Measurements from ENCODE around the gene FBXO4. TPM values are rescaled to one million over a fixed set of nuclear protein-coding genes. Genes with fewer than 3 reads are reported as not detected.

The FBXO4 gene
- total and polyA plus RNA-seq, 2 of the 8 experiments (the other 6 are each of a cell fraction or from before 2014, with no cell fraction given): 0.60 to 0.88 TPM

DNA sequence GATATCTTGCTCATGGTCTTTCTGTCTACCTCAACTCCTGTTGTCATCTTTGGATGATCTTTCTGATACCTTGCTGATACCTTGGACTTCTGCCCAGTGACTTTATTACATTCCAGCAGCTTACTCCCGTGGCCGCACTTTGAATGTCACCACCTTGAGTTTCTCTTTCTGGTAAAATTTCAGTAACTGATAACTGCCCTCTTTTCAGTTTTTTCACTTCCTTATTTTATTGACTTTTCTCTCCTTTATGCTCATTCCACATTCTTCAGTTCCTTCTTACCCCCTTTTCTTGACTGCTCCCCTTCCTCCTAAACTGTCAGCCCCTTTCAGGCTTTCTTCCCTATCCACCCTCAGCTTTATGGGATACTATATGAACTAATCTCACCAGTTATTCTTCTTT is 7.0 kb upstream of the FBXO4 start:
- no peak for FAIRE-seq
- POLR2A ChIA-PET (ENCODE audit: partially characterized antibody): interaction anchor here (1.5 kb wide), 1 partner anchor 14 kb away, joined by 4 read pairs; the partner anchor contains the start of gene RIMOC1
- TF ChIP-seq GTF2F1 (IDR thresholded peaks at IDR 0.05; ENCODE audit: borderline replicate concordance, low read depth, low read length): no peak
- no peak for TF ChIP-seq SUZ12 (IDR thresholded peaks at IDR 0.05; ENCODE audit: low read length)
- TF ChIP-seq POLR2AphosphoS5 (IDR thresholded peaks at IDR 0.05; ENCODE audit: low read depth, low read length): no peak
- TF ChIP-seq POU5F1 (IDR thresholded peaks at IDR 0.05; ENCODE audit: low read depth, low read length): no peak
- no peak for TF ChIP-seq SIX5 (IDR thresholded peaks at IDR 0.05; ENCODE audit: low read depth, low read length)
- no peak for TF ChIP-seq CREB1 (IDR thresholded peaks at IDR 0.05)
- TF ChIP-seq MAX (IDR thresholded peaks at IDR 0.05): no peak
- no peak for TF ChIP-seq CEBPB (IDR thresholded peaks at IDR 0.05; ENCODE audit: low read depth, low read length)
- TF ChIP-seq MAFK (IDR thresholded peaks at IDR 0.05; ENCODE audit: low read depth, low read length): no peak
- TF ChIP-seq SIRT6 (IDR thresholded peaks at IDR 0.05; ENCODE audit: low read length): no peak

More for the DNA sequence above, 7.0 kb upstream of the FBXO4 start:
- Histone ChIP-seq H2BK15ac (ENCODE audit: low read length) (no peak overlapping the region), H3K27ac (ENCODE audit: low read depth, low read length) (no peak overlapping the region), H3K18ac (ENCODE audit: extremely low read depth, low read length) (no peak overlapping the region), H2BK12ac (ENCODE audit: low read depth, low read length) (no peak overlapping the region), H3K27me3 (replicated peaks in 1 of 4; ENCODE audit: control insufficient read depth in 3 of 4, extremely low read depth in 1 of 4, insufficient read depth in 3 of 4, low read length in 3 of 4) (no peaks in the 10 kb centered on the region), H3K9ac (replicated peaks in 1 of 4; ENCODE audit: extremely low read depth in 1 of 4, low read depth in 3 of 4, low read length in 3 of 4) (no peak overlapping the region), H3K4ac (replicated peaks; ENCODE audit: insufficient read length, low read depth, low read length) (no peak overlapping the region), H3K23me2 (ENCODE audit: low read depth, low read length) (no peaks in the 10 kb centered on the region; the same call in 1 of the 2 replicates), H3K79me1 (ENCODE audit: low read depth, low read length) (no peaks in the 10 kb centered on the region), H3K4me3 (ENCODE audit: extremely low read depth in 1 of 4, insufficient read depth in 2 of 4, low read depth in 3 of 4, low read length in 4 of 4) (no peak overlapping the region), H2BK20ac (ENCODE audit: low read length) (no peak overlapping the region), H3K36me3 (ENCODE audit: control insufficient read depth in 2 of 4, insufficient read depth in 4 of 4, low read length in 3 of 4) (peaks cover 4 to 45% (median 27%) of the 10 kb centered on the region in 4 experiments; a peak in 7 of 8 replicates), H3K9me3 (ENCODE audit: insufficient read depth in 2 of 2, low read depth in 1 of 2, low read length in 1 of 2) (no peaks in the 10 kb centered on the region), H3K56ac (replicated peaks; ENCODE audit: insufficient read length, low read depth, low read length) (no peak overlapping the region), H2AK5ac (ENCODE audit: low read depth, low read length) (no peak overlapping the region), H3K4me1 (replicated peaks in 1 of 4; ENCODE audit: control insufficient read depth in 3 of 4, insufficient read depth in 4 of 4, low read length in 3 of 4) (no peaks in the 10 kb centered on the region), H2BK5ac (ENCODE audit: low read depth, low read length) (no peak overlapping the region), H2BK120ac (replicated peaks; ENCODE audit: low read depth, low read length) (no peak overlapping the region), H3K23ac (ENCODE audit: insufficient read length) (no peak overlapping the region), H3K14ac (ENCODE audit: insufficient read length) (no peak overlapping the region), H4K91ac (replicated peaks; ENCODE audit: insufficient read length, low read length) (no peak overlapping the region), H4K5ac (ENCODE audit: insufficient read length, low read depth, low read length) (no peak overlapping the region), H4K20me1 (replicated peaks in 1 of 2; ENCODE audit: control insufficient read depth in 1 of 2, insufficient read depth in 2 of 2, low read length in 2 of 2) (no peaks in the 10 kb centered on the region), H2AFZ (ENCODE audit: low read length) (no peak overlapping the region), H3K4me2 (ENCODE audit: insufficient read depth in 1 of 2, low read depth in 2 of 2, low read length in 2 of 2) (no peak overlapping the region), H3K79me2 (ENCODE audit: control insufficient read depth in 1 of 2, insufficient read depth in 2 of 2, low read length in 2 of 2) (no peaks in the 10 kb centered on the region), H4K8ac (ENCODE audit: extremely low read depth, insufficient read depth, low read length) (no peak overlapping the region)
- WGBS, 2 experiments (ENCODE audit: extremely low coverage in 1 of 2, insufficient coverage in 1 of 2, insufficient read length in 1 of 2, insufficient replicate concordance in 2 of 2, low coverage in 1 of 2, low lambda C conversion rate in 2 of 2, missing lambda C conversion rate in 1 of 2): 100% methylated on average over 2 of the region's 2 CpGs; no CpG with 5 or more reads in 1 of the 2 experiments
- CTCF ChIA-PET (ENCODE audit: partially characterized antibody): no interaction called here
- no peak for DNase-seq (ENCODE audit: low read depth in 1 of 2, low spot score in 2 of 2)

Measured in H1 (cell line).